NCI-H82 treated with DMSO at 0.1 percent for 48 hours (cell line): Measurements from ENCODE around the gene GDI1.

Experiments
- DNase-seq: peaks from one replicate; lab custom pipeline; 2025; ENCODE audit not compliant: unreplicated experiment; lab: John Stamatoyannopoulos, UW

Gene GDI1

GRCh38 chrX:154436374-154436982, 476 bp upstream of the GDI1 start:
- DNase-seq, result no peak

- no peak for DNase-seq
Measured at GRCh38 chrX:154437971-154438893, 1.3 kb downstream of the GDI1 start.

DNA sequence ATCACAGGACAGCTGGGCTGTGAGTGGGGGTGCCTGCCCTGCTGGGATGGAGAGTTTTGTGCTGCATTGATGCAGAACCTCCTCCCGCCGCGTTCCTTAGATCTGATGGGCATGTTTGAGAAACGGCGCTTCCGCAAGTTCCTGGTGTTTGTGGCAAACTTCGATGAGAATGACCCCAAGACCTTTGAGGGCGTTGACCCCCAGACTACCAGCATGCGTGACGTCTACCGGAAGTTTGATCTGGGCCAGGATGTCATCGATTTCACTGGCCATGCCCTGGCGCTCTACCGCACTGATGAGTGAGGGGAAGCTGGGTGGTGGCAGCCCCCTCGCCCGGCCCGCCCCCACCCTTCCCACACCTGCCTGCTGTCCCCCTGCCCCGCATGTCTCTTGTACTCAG, 2.9 kb downstream of the GDI1 start:
- no peak for DNase-seq

- DNase-seq, result no peak
Measured at GRCh38 chrX:154440623-154441357, 3.8 kb downstream of the GDI1 start.

GRCh38 chrX:154441564-154441963, 4.6 kb downstream of the GDI1 start:
- DNase-seq, result no peak

DNA sequence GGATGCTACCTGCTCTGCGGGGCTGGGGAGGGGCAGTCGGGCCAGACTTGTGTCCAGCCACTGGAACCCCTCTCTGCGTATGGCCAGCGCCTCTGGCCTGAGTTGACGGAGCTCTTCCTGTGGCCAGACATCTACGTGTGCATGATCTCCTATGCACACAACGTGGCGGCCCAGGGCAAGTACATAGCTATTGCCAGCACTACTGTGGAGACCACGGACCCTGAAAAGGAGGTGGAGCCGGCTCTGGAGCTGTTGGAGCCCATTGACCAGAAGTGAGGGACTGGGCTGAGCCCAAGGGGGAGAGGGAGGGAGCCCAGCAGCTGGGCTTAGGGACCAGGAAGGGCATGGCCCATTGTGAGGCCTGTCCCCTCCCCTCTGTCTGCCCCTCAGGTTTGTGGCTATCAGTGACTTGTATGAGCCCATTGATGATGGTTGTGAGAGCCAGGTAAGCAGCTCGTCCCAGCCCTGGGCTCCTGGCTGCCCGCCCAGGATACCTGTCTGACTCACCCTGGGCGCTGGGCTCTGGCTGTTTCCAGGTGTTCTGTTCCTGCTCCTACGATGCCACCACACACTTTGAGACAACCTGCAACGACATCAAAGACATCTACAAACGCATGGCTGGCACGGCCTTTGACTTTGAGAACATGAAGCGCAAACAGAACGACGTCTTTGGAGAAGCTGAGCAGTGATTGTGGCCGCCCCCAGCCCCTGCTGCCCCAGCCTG, 5.2 kb downstream of the GDI1 start:
- DNase-seq, result no peak

DNA sequence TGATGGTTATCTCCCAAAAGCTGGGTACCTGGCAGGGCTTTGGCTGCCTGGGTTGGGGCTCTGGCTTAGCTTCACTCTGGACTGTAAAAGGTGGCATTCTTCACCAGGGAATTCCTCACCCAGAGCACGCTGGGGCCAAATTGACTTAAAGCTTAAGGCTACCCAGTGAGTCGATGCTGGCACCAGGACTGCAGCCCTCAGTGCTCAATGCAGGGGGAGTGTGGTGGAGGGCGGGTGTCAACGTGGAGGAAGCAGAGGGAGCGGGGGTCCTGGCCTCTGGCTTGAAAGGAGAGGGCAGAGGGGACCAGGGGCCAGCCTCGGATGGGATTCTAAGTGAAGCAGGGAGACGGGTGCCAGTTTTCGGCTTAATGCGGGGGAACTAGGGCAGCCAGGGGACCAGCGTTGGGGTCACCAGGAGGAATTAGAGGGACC, 6.5 kb downstream of the GDI1 start:
- DNase-seq, result no peak

GRCh38 chrX:154443992-154444754, 7.2 kb downstream of the GDI1 start, which contains the start of gene FAM50A:
TSS of gene FAM50A (plus strand) at chrX:154444141. CDS start at chrX:154444236, 95 bp downstream.
- peak; percentile 26 for DNase-seq

DNA sequence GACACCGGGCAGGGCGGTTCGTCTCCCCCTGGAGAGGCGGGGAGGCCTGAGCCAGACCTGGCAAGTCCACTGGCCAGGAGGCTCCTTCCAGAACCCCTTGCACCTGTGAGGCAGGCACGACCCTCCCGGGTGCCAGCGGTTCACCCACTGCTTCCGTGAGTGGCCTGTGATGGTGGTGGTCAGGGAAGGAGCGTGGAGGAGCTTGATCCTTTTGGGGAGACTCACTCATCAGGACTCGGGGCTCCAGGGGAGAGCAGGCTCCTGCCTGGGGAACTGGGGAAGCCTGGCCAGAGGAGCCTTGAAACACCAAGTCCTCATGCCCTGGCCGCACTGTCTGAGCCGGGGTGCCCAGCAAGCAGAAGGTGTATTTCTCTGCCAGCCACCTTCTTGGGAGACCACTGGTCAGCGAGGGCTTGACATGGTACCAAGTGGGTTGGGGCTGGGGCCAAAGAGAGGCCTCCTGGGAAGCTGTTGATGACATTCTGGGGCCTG, 7.8 kb downstream of the GDI1 start:
- DNase-seq, result no peak

GRCh38 chrX:154445776-154446175, 8.8 kb downstream of the GDI1 start:
- DNase-seq, result no peak

GRCh38 chrX:154446430-154446829, 9.5 kb downstream of the GDI1 start:
- DNase-seq, result no peak

GRCh38 chrX:154448484-154448883, 11.5 kb downstream of the GDI1 start:
- DNase-seq, result no peak

DNA sequence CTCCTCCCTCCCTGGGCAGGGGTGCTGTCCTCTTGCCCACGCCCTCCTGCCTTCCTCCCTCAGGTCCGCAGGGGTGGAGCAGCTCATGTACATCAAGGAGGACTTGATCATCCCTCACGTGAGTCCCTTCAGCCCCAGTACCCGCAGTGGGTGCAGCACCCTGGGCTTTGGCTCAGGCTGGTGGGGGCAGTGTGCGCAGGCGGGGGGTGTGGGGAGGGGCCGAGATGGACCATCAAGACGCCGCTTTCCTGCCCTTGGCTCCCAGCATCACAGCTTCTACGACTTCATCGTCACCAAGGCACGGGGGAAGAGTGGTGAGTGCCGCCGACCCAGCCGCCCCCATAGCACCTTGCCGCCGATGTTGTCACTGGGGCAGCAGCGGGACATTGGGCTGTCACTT, 12.7 kb downstream of the GDI1 start:
- DNase-seq, result no peak

DNA sequence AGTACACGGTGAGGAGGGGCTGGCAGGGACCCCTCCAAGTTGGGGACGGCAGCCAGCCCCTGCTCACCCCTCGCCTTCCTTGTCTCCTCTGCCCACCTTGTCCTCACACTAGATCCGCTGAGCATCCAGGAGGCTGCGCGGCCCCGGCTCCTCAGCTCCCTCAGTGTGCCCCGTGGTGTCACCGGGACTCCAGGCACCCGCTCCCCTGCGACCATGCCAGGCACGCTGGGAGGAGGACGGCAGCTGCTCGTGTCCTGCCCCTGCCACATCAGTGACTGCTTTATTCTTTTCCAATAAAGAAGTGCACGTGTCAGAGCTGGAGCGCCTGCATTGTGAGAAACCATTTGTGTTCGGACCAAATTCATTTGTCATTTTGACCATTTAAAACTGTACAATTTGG, 13.4 kb downstream of the GDI1 start:
- no peak for DNase-seq

GRCh38 chrX:154452823-154453222, 15.9 kb downstream of the GDI1 start:
- no peak for DNase-seq

GRCh38 chrX:154457491-154458115, 20.6 kb downstream of the GDI1 start:
- DNase-seq, result no peak

- DNase-seq, result no peak
Measured at GRCh38 chrX:154458116-154458953, 21.4 kb downstream of the GDI1 start, which contains the start of gene PLXNA3. TSS of gene PLXNA3 (plus strand) at chrX:154458281. CDS start at chrX:154460184, 1,903 bp downstream.

DNA sequence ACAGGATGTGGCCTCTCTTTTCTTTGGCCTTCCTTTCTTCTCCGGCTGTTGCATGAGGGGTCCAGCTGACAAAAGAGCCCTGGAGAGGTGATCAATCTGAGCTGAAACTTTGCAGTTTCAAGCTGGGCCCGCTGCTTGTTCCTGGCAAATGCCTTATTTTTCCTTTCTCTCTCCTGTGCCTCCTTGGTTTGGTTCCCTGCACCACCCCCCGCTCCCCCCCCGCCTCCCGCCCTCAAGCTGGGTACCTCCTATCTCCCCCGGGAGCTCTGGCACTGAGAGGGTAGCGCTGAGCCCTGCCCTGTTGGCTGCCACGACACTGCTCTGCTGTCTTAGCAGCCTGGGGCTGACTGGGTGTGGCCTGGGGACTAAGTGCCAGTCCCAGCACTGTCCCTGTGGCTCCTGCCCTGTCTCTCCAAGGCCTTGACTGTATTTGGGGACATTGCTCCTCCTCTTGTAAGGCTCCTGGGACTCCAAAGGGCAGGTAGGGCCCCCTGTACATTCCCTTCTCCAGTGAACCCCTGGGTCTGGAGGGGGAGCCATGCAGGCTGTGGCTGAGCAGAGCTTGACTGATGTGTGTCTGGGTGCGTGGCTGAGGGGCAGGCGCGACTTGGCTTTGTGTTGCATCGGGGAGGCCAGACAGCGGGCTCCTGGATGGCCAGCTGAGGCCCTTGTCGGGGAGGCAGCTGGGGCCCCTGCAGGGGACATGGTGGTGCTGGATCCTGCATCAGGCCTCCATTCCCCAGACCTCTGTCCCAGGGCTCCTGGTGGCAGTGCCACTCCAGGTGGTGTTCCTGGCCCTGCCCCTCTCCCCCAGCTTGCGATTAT, 22.2 kb downstream of the GDI1 start:
- DNase-seq, result no peak
